IMR-90 (cell line): ENCODE results near the gene TMEM240. TPM values are rescaled to one million over a fixed set of nuclear protein-coding genes. Genes with fewer than 3 reads are reported as not detected.

ENCODE experiments used
- ATAC-seq: fragments of 200-7000 bp; cut with Tn5 transposase; 2 replicates; pipeline ENCODE4 v1.9.1; 2020; ENCODE audit warnings: low read depth, mild to moderate bottlenecking, moderate library complexity
- BruUV-seq: library from RNA; stranded (reverse); fragments of 400-500 nt; replicated peaks from 2 replicates; lab custom pipeline; 2021; lab: Mats Ljungman, UMichigan
- CTCF ChIA-PET: fragments of 300-600 bp; formaldehyde crosslinking; extraction: SDS; loops from one replicate; lab custom pipeline; 2021; ENCODE audit warnings: antibody characterized with exemption; lab: Yijun Ruan, JAX
- POLR2A ChIA-PET: fragments of 300-600 bp; sonication (Branson Sonifier 250); formaldehyde crosslinking; loops from one replicate; lab custom pipeline; 2022; ENCODE audit warnings: antibody characterized with exemption; ENCODE audit not compliant: unreplicated experiment; lab: Charles Lee
- DNase-seq: peaks from one replicate; pipeline ENCODE4 v3.0.0; 2013
- H2AFZ ChIP-seq: replicated peaks from 2 replicates; pipeline ENCODE3; 2013; ENCODE audit warnings: low read length, mild to moderate bottlenecking; ENCODE audit not compliant: poor library complexity
- H2AK5ac ChIP-seq: 2 replicates; pipeline ENCODE4 v1.6.1; 2013; ENCODE audit warnings: low read depth, low read length, inconsistent platforms
- H2AK9ac ChIP-seq: replicated peaks from 2 replicates; pipeline ENCODE3; 2013; ENCODE audit warnings: mild to moderate bottlenecking, low read depth, low read length, moderate library complexity; ENCODE audit not compliant: poor library complexity
- H2BK120ac ChIP-seq: 2 replicates; pipeline ENCODE4 v1.6.1; 2013; ENCODE audit warnings: low read depth, low read length, inconsistent platforms
- H2BK15ac ChIP-seq: 3 replicates; pipeline ENCODE4 v1.6.1; 2013; ENCODE audit warnings: low read depth, low read length, inconsistent platforms
- H2BK20ac ChIP-seq: 2 replicates; pipeline ENCODE4 v1.6.1; 2013; ENCODE audit warnings: low read depth, mild to moderate bottlenecking, inconsistent platforms, low read length, moderate library complexity
- H2BK5ac ChIP-seq: 2 replicates; pipeline ENCODE4 v1.6.1; 2013; ENCODE audit warnings: mild to moderate bottlenecking, low read depth, low read length, inconsistent platforms; ENCODE audit not compliant: poor library complexity, severe bottlenecking
- H3K14ac ChIP-seq: replicated peaks from 2 replicates; pipeline ENCODE4 v1.6.1; 2013; ENCODE audit warnings: low read depth, low read length, inconsistent platforms
- H3K18ac ChIP-seq: 2 replicates; pipeline ENCODE4 v1.6.1; 2013; ENCODE audit warnings: low read depth, low read length, control low read depth
- H3K23ac ChIP-seq: 2 replicates; pipeline ENCODE4 v1.6.1; 2013; ENCODE audit warnings: low read depth, low read length, inconsistent platforms
- H3K27ac ChIP-seq: 2 replicates; pipeline ENCODE4 v1.5.1; 2013; ENCODE audit warnings: mild to moderate bottlenecking, control low read depth, low read length; ENCODE audit not compliant: insufficient read depth
- H3K27me3 ChIP-seq: 2 replicates; pipeline ENCODE4 v1.6.1; 2013; ENCODE audit warnings: low read length; ENCODE audit not compliant: control insufficient read depth, insufficient read depth
- H3K36me3 ChIP-seq: 2 replicates; pipeline ENCODE4 v1.6.1; 2013; ENCODE audit warnings: low read length, mixed read lengths; ENCODE audit not compliant: control insufficient read depth, insufficient read depth
- H3K4ac ChIP-seq: 2 replicates; pipeline ENCODE4 v1.6.1; 2013; ENCODE audit warnings: low read depth, low read length, inconsistent platforms
- H3K4me1 ChIP-seq: 2 replicates; pipeline ENCODE4 v1.6.1; 2013; ENCODE audit warnings: low read length, mixed read lengths; ENCODE audit not compliant: control insufficient read depth, insufficient read depth
- H3K4me2 ChIP-seq: 2 replicates; pipeline ENCODE4 v1.6.1; 2013; ENCODE audit warnings: low read depth, mild to moderate bottlenecking, control low read depth, low read length, moderate library complexity
- H3K4me3 ChIP-seq: 2 replicates; pipeline ENCODE4 v1.5.1; 2013; ENCODE audit warnings: low read depth, mild to moderate bottlenecking, control low read depth, low read length, moderate library complexity; ENCODE audit not compliant: insufficient read depth
- H3K56ac ChIP-seq: 2 replicates; pipeline ENCODE4 v1.6.1; 2013; ENCODE audit warnings: low read length, inconsistent platforms; ENCODE audit not compliant: insufficient read depth; ENCODE audit errors: extremely low read depth
- H3K79me1 ChIP-seq, 2 experiments: 2 replicates each; pipeline ENCODE4 v1.6.1; 2013; ENCODE audit warnings: low read length in 2 of 2, inconsistent platforms in 1 of 2, low read depth in 1 of 2
- H3K9ac ChIP-seq: 2 replicates; pipeline ENCODE4 v1.6.1; 2013; ENCODE audit warnings: low read depth, low read length, control low read depth
- H3K9me1 ChIP-seq: 2 replicates; pipeline ENCODE4 v1.6.1; 2013; ENCODE audit warnings: low read length, inconsistent platforms; ENCODE audit not compliant: insufficient read depth
- H3K9me3 ChIP-seq: 2 replicates; pipeline ENCODE4 v1.6.1; 2013; ENCODE audit warnings: low read length; ENCODE audit not compliant: control insufficient read depth, insufficient read depth
- H4K20me1 ChIP-seq: 2 replicates; pipeline ENCODE4 v1.6.1; 2013; ENCODE audit warnings: low read length, inconsistent platforms; ENCODE audit not compliant: insufficient read depth
- H4K5ac ChIP-seq: 2 replicates; pipeline ENCODE4 v1.6.1; 2013; ENCODE audit warnings: mild to moderate bottlenecking, low read depth, low read length, control low read depth
- H4K8ac ChIP-seq, 2 experiments: 2 replicates each; pipeline ENCODE4 v1.6.1; 2013; ENCODE audit warnings: low read depth in 2 of 2, low read length in 2 of 2, control low read depth in 1 of 2, inconsistent platforms in 1 of 2
- H4K91ac ChIP-seq: 2 replicates; pipeline ENCODE4 v1.6.1; 2013; ENCODE audit warnings: low read depth, low read length, inconsistent platforms; ENCODE audit not compliant: insufficient read depth
- BHLHE40 ChIP-seq: fragments of 150-350 bp; IDR thresholded peaks from 2 replicates; pipeline ENCODE4 v1.6.1; 2016; ENCODE audit warnings: mild to moderate bottlenecking, low read depth, low read length
- CEBPB ChIP-seq: IDR thresholded peaks from 2 replicates; pipeline ENCODE4 v1.6.1; 2012; ENCODE audit warnings: low read depth, low read length, improper control_type of control experiment
- CHD1 ChIP-seq: IDR thresholded peaks from 2 replicates; pipeline ENCODE4 v1.6.1; 2012; ENCODE audit warnings: low read depth, low read length, improper control_type of control experiment
- CTCF ChIP-seq: conservative IDR thresholded peaks from 2 replicates; pipeline ENCODE4 v1.5.1; 2012; ENCODE audit warnings: mild to moderate bottlenecking, low read depth, low read length, improper control_type of control experiment
- ELK1 ChIP-seq: fragments of 150-350 bp; IDR thresholded peaks from 2 replicates; pipeline ENCODE4 v1.6.1; 2016; ENCODE audit warnings: low read depth, mild to moderate bottlenecking, low read length, moderate library complexity, borderline replicate concordance
- FOS ChIP-seq: fragments of 150-350 bp; IDR thresholded peaks from 2 replicates; pipeline ENCODE4 v1.6.1; 2016; ENCODE audit warnings: low read depth, low read length
- MAFK ChIP-seq: IDR thresholded peaks from 2 replicates; pipeline ENCODE4 v1.6.1; 2012; ENCODE audit warnings: low read depth, low read length, improper control_type of control experiment
- MXI1 ChIP-seq: IDR thresholded peaks from 2 replicates; pipeline ENCODE4 v1.6.1; 2012; ENCODE audit warnings: low read depth, mild to moderate bottlenecking, low read length, moderate library complexity, borderline replicate concordance
- NFE2L2 ChIP-seq: fragments of 150-350 bp; IDR thresholded peaks from 2 replicates; pipeline ENCODE4 v1.6.1; 2016; ENCODE audit warnings: low read depth, mild to moderate bottlenecking, low read length
- POLR2A ChIP-seq: IDR thresholded peaks from 2 replicates; pipeline ENCODE4 v1.6.1; 2012; ENCODE audit warnings: mild to moderate bottlenecking, low read depth, low read length
- RAD21 ChIP-seq: IDR thresholded peaks from 2 replicates; pipeline ENCODE4 v1.6.1; 2012; ENCODE audit warnings: low read length, improper control_type of control experiment
- RCOR1 ChIP-seq: IDR thresholded peaks from 2 replicates; pipeline ENCODE4 v1.6.1; 2012; ENCODE audit warnings: mild to moderate bottlenecking, low read length, improper control_type of control experiment; ENCODE audit not compliant: insufficient replicate concordance
- RFX5 ChIP-seq: IDR thresholded peaks from 2 replicates; pipeline ENCODE4 v1.8.0; 2012; ENCODE audit warnings: low read depth, mild to moderate bottlenecking, low read length, moderate library complexity
- SMC3 ChIP-seq: fragments of 150-350 bp; IDR thresholded peaks from 2 replicates; pipeline ENCODE4 v1.6.1; 2016; ENCODE audit warnings: low read depth, mild to moderate bottlenecking, antibody characterized with exemption, low read length, moderate library complexity
- USF2 ChIP-seq: fragments of 150-350 bp; IDR thresholded peaks from 2 replicates; pipeline ENCODE4 v1.6.1; 2017; ENCODE audit warnings: mild to moderate bottlenecking, antibody characterized with exemption, low read length, low read depth
- WGBS, 2 experiments: methylation state at CpG; one replicate each; pipeline versions ENCODE4 v1.1.5 to v1.1.7; 2013; ENCODE audit warnings: missing lambda C conversion rate in 2 of 2; ENCODE audit not compliant: insufficient read length in 1 of 2; ENCODE audit errors: extremely low coverage in 2 of 2; 5-methylcytosine and 5-hydroxymethylcytosine counted together
- dilution Hi-C: fragments of 300-500 bp; cut with HindIII; formaldehyde crosslinking; loops from one replicate; pipeline ENCODE4 v1.14.3; 2018; ENCODE audit warnings: low sequenced_read_pairs; ENCODE audit not compliant: unreplicated experiment
- in situ Hi-C: fragments of 300-500 bp; cut with MboI; formaldehyde crosslinking; loops from 3 replicates; pipeline ENCODE4 v1.14.3; 2019; ENCODE audit warnings: low sequenced_read_pairs, inconsistent platforms, mixed read lengths
- intact Hi-C: fragments of 100-400 bp; cut with micrococcal nuclease; formaldehyde crosslinking; loops from 2 replicates; pipeline ENCODE4 v1.10.0; 2022
- polyA plus RNA-seq, 3 experiments: library from polyadenylated mRNA; depleted of rRNA; stranded (reverse); fragments of >200 nt; gene quantifications; 2 replicates each; pipeline ENCODE4 v1.2.3, GENCODE V29; 2012; ENCODE audit warnings: low replicate concordance in 1 of 3
- total RNA-seq: library from RNA; depleted of rRNA; stranded (reverse); fragments of >200 nt; gene quantifications from 2 replicates; pipeline ENCODE4 v1.2.3, GENCODE V29; 2012

Gene TMEM240
- total and polyA plus RNA-seq, 2 of the 4 experiments (the other 2 are of a cell fraction) = 1.6 to 7.6 TPM

- no peak overlapping the region for H3K4me3 ChIP-seq
- H2AFZ ChIP-seq = no peak overlapping the region
- no peak for DNase-seq
- no peak overlapping the region for H4K5ac ChIP-seq
- H3K4me1 ChIP-seq = no peaks in the 10 kb centered on the region
- no peak for TF ChIP-seq BHLHE40
- TF ChIP-seq CTCF = no peak
- no peak for TF ChIP-seq RFX5
- TF ChIP-seq FOS = no peak
- no peak for TF ChIP-seq POLR2A
- no peak for TF ChIP-seq ELK1
- TF ChIP-seq RCOR1 = no peak
- no peak for TF ChIP-seq MAFK
- no peak for TF ChIP-seq CEBPB
- TF ChIP-seq SMC3 = no peak
- no peak for TF ChIP-seq MXI1
- TF ChIP-seq CHD1 = no peak
- no peak for TF ChIP-seq RAD21
- TF ChIP-seq USF2 = no peak
- no peak for TF ChIP-seq NFE2L2
- 0 out of 2 replicates have a peak overlapping the region, but pooled peaks have one; percentile 9 for H2AK5ac ChIP-seq
- in situ Hi-C loops = no loop called here
- no peak overlapping the region for H3K27ac ChIP-seq
- no peak overlapping the region for H4K8ac ChIP-seq
- H4K91ac ChIP-seq = no peak overlapping the region
- no peak overlapping the region for H2BK5ac ChIP-seq
- no peaks in the 10 kb centered on the region for H3K9me3 ChIP-seq
- peaks cover 5 to 19% of the 10 kb centered on the region in 2 experiments; a peak in 2 of 4 replicates for H3K79me1 ChIP-seq
- H2AK9ac ChIP-seq = no peak overlapping the region
- no peak overlapping the region for H3K4me2 ChIP-seq
- WGBS, 2 experiments = 37% methylated on average over 6 of the region's 10 CpGs; no CpG with 5 or more reads in 1 of the 2 experiments
- H3K9me1 ChIP-seq = peaks cover 3% of the 10 kb centered on the region; the same call in 1 of the 2 replicates
- H3K23ac ChIP-seq = no peak overlapping the region
- intact Hi-C loops = loop anchor here (5.0 to 10.0 kb wide), 2 partner anchors 80 to 327 kb away; partner anchors contain the start of gene CDK11B
- H2BK20ac ChIP-seq = no peak overlapping the region
- H2BK15ac ChIP-seq = no peak overlapping the region
- dilution Hi-C loops = no loop called here
- H3K9ac ChIP-seq = no peak overlapping the region
- no peak overlapping the region for H3K14ac ChIP-seq
- no peak for ATAC-seq
- peaks cover 25% of the 10 kb centered on the region for H3K27me3 ChIP-seq
- H3K56ac ChIP-seq = no peak overlapping the region
- BruUV-seq = no TSS peak
- peaks cover 12% of the 10 kb centered on the region; the same call in 1 of the 2 replicates for H4K20me1 ChIP-seq
- ChIA-PET CTCF (no interaction called here), POLR2A (no interaction called here)
- H3K4ac ChIP-seq = no peak overlapping the region
- H3K18ac ChIP-seq = no peak overlapping the region
- no peak overlapping the region for H2BK120ac ChIP-seq
- H3K36me3 ChIP-seq = no peaks in the 10 kb centered on the region
These were observed 37.1 kb upstream of the TMEM240 start for GRCh38 chr1:1577367-1578011.
